HG02870 (cell line): Measurements from ENCODE around the gene RPRD1B.

ENCODE experiments used
- ATAC-seq: cut with Tn5 transposase; IDR thresholded peaks from one replicate; pipeline ENCODE4 v1.9.1; 2021; ENCODE audit warnings: mild to moderate bottlenecking, moderate library complexity; ENCODE audit not compliant: unreplicated experiment

RPRD1B gene

DNA sequence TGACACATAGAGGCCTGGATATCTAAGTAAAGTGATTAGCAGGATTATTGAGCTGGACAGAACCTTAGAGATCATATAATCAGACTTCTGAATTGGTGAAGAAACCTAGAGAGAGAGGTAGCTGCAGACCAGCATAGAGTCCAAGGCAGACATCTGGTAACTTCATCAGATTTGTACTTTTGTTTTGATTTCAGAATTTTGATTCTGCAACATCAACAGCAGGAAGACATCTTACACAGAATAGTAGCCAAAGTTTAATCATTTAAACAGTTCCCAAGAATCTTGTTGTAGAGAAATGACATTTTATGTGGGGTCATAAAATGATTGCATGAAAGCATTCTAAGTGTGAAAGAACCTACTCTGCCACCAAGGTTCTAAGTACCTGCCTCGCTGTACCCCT is 39.4 kb downstream of the RPRD1B start:
- no peak for ATAC-seq

DNA sequence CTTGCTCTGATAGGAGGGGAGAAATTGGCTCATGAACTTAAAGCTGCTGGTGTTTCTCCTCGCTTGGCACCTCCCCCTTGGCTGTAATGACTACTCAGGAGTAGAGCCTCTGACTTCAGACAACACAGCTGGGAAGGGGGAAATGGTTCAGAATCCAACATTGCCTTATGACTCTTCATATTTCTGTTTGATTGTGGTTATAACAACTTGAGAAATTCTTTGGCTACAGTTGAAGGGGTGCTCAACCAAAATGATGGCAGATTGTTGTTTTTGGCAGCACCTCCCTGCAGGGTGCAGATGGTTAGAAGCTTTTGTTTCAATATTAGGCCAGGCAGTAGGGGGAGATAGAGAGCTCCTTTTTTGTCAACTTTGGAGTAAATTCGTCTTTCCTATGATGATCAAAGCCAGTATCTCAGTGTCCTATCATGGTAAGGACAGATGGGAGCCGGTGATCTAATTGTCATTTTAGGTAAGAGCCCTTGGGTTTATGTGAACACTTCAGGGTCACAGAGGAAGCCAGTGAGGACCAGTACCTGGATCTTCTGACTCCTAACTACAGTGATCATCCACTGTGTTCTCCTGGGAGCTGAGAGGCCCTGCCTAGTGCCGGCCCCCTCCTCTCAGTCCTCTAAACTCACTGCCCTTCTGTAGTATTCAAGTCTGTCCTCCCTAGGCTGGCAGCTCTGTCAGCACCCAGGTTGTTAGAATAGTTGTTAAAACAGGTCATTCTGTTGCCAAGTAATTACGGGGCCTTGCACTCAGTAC is 39.9 kb downstream of the RPRD1B start:
- no peak for ATAC-seq

DNA sequence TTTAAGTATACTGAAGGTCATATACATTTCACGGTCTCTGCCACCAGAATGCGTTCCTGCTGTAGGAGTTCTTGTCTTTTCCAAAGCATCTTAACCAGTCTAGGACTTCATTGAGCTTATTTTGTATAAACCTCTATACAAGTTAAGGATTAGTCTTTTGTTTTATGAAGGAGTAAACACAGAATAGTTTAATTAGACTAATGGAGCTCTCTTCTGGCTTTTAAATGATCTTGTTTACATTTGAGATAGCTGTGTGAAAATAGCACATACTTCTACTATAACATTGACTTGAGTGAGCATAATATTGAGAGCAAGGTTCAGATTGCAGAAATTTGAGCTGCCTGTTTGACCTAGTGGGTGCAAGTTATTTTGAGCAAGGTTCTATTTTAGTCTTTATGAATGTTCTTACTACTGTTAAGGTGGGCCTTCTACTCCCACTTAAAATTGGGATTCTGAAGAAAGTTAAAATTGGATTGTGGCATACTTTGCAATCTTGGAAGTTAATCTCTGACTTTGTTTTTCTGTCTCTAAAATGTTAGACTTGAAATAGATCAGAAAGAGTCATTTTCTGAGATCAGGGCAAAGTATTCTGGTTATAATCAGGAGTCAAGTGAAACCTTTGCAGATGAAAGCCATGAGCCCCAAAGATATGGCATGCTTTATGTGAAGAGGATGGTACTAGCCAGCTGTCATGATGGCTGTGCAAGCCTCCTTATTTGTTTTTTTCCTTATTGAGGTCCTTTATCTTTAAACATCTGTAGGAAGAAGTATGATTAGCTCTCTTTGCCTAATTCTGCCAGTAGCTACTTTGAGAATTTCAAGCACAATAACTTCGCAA is 41.8 kb downstream of the RPRD1B start:
- ATAC-seq: no peak

DNA sequence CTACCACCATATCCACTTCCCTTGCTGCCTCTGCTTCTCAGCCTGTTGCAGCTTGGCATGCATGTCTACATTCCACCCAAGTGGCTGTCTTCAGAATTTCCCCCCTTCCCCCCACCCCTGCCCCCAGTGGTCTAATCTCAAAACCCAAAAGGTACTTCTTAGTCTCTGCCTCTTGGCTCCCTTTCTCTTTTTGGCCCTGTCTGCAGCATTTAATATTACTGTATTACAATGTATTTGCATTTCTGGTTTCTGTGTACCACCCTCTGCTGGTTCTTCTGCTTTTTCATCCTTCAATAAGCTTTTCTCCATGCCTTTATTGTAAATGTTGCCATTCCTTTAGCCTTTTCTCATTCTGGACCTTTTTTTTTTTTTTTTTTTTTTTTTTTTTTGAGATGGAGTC is 43.0 kb downstream of the RPRD1B start:
- ATAC-seq: no peak

DNA sequence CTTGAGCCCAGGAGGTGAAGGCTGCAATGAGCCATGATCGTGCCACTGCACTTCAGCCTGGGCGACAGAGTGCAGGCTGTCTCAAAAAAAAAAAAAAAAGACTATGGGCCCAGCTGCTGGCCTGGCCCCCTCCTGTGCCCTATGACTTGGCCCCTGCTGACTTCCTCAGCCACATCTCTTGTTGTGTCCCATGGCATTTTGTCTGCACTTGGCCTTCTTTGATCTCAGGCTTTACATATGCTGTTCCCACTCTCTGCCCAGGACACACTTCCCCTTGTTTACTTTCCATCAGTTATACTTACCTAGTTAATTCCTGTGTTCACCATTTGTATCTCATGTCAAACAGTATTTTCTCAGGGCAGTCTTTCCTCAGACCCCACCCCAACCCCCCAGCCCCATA is 44.5 kb downstream of the RPRD1B start:
- ATAC-seq: no peak

DNA sequence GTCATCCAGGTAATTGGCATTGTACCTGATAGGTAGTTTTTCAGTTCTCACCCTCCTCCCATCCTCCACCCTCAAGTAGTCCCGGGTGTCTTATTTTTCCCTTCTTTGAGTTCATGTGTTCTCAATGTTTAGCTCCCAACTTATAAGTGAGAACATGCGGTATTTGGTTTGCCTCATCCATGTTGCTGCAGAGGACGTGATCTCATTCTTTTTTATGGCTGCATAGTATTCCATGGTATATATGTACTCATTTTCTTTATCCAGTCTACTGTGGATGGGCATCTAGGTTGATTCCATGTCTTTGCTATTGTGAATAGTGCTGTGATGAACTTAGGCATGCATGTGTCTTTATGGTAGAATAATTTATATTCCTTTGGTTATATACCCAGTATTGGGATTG is 45.8 kb downstream of the RPRD1B start:
- no peak for ATAC-seq

DNA sequence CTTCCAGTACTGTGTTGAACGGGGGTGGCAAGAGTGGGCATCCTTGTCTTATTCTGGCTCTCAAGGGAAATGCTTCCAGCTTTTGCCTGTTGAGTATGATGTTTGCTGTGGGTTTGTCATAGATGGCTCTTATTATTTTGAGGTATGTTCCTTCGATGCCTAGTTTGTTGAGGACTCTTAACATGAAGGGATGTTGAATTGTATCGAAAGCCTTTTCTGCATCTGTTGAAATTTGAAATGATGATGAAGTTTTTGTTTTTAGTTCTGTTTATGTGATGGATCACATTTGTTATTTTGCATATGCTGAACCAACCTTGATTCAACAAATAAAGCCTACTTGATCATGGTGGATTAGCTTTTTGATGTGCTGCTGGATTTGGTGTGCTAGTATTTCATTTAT is 48.0 kb downstream of the RPRD1B start:
- ATAC-seq: no peak

DNA sequence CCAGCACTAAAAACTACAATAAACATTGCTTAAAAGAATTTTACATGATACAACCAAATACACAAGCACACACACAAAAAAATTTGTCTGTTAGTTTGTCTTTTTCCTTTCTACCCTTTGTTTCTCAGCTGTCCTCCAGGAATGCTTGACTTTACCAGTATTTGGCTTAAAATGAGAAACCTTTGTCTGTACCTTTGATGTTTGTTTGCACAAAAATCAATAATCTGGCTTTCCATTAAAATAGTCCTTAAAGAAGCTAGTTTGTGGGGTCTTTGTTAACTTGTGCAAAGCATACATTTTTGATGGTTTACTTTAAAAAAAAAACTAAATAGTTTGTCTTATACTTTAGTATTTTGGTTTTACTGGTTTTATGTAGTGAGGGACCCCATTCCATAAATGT is 49.3 kb downstream of the RPRD1B start:
- ATAC-seq: no peak

DNA sequence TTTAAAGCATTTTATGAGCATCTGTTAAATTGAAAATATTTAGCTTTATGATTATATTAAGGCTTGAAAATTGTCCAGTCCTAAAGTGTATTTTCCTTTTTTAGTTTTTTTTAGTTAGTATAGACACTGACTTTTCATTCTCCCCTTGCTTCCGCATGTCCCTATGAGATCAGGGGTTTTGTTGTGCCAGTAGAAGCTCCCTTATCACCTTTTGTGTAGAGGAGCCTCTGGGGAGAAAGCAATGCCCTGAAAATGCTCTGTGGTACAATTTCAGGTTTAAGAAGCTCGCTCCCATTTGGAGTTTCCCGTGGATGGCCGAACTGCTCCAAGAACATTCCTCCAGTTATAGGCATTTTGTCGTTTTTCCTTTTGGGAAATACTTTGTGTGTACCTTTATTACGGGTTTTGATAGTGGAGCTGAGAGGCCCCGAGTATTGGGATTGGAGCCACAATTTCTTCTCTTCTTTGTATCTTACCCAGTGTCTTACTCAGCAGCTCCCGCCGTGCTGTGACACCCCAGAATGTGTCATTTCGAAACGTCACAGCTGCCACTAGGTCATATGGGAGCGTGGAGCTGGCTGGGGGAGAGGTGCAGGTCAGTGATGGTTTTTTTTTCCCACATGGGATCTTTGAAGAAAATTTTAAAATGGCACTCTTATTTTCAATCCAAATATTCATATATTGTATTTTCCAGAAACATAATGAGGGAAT is 49.9 kb downstream of the RPRD1B start:
- no peak for ATAC-seq

DNA sequence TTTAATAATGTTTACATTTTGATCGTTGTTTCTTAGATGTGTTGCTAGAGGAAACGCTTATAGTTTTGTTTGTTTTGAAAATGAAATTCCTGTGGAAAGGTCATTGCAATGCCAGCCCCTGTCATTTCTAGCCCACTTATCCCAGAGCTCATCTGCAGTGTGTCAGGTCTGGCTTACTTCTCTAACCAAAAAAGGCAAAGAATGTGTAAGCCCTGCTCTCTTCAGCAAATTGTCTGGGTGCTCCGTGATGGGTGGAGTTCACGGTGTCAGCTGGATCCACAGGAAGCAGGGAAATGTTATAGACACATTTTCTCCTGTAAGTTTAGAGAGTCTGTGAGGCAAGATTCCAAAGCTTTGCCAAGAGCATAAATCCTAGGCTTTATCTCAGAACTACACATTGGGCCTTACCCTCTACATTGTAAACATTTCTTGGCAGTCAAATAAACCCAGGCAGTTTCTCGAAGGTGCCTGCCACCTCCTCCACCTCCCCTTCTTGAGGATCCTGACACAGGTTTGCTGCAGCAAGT is 50.9 kb downstream of the RPRD1B start:
- no peak for ATAC-seq

DNA sequence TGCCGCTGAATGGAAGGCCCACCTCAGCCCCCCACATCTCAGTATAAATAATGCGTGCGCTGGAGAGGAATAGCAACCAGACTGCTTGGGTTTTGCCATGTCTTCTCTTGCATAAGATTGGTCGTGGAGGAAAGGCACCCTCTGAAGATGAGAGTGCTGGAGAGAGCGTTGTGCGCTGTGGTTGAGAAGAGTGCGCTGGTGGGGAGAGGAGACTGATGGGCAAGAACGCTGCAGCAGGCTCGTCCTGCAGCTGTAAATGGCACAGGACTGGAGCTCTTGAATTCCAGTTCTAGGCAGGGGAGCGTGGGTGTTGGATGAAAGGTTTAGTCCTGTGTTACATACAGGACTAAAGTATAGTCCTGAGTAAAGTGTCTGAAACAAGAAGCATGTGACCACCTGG is 51.5 kb downstream of the RPRD1B start:
- ATAC-seq: no peak

DNA sequence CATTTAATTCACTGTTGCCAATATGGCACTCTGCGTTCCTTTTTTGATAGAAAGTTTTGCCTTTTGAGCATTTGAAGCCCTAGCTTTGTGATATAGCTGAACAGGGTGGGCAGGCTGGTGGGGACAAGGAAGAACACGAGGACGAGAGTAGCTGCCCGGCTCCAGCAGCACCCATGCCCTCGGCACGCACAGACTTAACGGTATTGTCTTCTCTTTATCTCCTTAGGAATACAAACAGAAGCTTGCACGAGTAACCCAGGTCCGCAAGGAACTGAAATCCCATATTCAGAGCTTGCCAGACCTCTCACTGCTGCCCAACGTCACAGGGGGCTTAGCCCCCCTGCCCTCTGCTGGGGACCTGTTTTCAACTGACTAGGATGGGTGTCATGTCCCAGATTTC is 56.0 kb downstream of the RPRD1B start:
- ATAC-seq: no peak

DNA sequence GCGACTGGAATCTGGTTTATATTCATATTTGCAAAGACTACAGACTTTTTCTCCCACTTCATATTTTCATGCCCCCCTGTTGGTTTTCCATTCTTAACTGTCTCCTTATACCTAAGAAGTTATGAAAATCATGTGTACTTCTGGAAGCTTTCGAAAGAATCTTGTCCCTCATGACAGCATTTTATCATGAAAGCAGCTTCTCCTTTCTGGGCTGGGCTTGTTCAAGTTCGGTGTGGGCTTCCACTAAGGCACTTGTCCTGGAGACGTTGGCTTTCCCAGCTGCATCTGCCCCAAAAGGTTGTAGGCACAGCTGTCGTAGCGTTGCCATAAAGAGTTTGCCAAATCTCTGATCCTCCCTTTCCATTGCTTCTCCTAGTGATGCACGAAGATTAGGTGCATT is 56.5 kb downstream of the RPRD1B start:
- ATAC-seq: no peak

DNA sequence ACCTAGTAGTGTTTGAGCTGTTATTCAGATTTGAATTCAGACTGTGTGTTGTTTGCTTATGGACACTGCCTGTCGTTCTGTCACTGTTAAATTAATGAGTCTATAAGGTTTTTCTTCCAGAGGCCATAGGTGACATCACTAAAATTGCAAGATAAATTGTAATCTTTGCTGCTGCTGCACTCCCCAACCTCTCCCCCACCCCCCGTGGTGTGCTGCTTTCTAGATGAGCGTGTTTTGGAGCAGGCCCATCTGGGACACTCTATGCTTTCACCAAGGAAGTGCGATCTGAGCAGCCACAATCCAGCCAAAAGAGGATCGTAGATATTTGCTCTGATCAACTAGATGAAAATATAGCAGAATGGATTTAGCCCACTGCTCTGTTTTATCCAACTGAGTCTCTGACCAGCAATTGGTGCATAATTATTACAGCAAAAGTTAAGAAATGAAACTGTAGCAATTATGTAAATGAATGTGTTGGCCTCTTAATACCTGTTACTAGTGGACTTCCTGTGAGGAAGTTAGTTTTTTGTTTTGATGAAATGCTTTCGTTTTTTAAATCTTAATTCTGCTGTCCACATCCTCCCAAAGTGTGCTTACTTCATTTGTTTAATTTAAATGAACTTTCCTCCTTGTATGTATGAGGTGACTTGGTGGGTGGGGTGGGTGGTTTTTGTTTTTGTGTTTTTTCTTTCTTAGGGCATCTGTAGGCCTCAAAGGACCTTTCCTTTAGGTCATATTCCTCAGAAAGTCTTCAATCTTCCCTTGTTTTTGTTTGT is 58.1 kb downstream of the RPRD1B start:
- no peak for ATAC-seq

DNA sequence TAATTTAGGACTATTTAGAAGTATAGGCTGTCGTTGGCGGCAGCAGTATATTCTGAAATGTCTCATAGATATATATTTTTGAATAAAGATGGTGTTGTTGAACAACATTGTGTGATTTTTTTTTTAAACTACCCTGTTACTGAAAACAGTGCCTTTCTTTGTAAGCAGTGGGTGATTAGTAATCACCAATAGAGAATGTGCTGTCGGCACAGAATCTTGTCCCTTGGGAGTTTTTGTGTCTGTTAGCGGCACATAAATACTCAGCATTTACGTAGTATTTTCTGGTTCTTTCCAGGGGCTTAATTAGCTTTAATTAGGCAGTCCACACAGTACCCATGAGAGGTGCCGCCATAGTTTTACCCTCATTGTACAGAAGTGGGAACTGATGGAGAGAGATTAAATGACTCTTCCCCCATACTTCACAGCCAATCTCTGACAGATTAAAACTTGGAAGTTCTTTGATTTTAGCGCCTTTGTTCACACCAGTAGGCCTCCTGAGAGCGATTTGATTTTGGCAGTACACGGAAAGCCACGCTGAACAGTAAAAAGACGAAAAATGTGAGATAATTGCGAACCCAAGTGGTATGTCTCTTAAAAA is 58.8 kb downstream of the RPRD1B start:
- ATAC-seq: no peak

DNA sequence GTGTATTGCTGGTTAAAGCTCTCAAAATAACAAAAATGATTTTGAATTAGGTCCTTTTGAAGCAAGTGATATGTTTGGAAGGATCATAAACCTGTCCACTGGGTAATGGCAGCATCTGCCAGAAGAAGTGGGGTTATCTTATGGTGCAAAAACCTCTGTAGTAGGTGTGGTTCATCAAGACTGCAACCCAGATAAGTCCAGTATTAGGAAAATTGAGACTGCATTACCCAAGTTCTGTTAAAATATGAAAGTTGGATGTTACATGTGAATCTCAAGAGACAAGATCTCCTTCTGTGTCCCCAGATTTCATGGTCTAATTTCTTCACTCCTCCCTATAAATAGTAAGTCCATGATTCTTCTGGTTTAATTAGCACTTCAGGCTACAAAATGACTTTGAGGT is 59.4 kb downstream of the RPRD1B start:
- no peak for ATAC-seq

DNA sequence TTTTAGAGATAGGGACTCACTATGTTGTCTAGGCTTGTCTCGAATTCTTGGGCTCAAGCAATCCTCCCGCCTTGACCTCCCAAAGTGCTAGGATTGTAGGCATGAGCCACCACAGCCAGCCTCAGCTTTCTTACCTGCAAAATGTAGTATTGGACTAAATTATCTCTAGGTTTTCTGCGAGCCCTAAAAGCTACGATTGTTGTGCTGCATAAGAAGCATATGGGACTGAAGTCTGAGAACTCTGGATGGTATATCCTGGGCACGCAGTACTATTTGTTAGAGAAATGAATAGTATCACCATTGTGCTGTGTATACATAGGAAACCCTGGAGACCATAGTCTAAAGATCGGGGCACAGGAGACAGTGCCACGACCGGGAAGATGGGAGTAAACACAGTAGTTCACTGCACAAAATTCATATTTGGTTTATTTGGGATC is 60.1 kb downstream of the RPRD1B start:
- no peak for ATAC-seq

DNA sequence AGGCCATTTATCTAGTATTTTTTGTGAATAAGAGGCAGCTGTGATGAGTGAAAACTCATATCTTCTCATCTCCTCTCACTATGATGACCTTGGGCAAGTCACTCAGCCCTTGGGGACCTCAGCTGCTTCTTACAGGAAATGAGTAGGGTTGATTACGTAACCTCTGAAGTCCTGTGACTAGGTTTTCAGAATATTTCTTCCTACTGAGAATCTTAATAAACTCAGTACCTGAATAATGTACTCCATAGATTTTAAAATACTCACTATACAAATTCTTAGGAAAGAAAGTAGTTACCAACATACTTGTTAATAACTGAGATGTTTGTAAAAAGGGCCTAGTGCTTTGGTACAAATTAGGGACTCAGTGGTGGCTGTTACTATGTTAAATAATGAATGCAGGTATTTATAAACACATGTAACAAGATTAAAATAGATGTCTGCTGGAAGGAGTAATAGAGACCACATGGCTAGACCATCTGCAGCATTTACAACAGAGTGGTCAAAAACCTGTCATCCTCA is 60.9 kb downstream of the RPRD1B start:
- peak; percentile 62 for ATAC-seq

DNA sequence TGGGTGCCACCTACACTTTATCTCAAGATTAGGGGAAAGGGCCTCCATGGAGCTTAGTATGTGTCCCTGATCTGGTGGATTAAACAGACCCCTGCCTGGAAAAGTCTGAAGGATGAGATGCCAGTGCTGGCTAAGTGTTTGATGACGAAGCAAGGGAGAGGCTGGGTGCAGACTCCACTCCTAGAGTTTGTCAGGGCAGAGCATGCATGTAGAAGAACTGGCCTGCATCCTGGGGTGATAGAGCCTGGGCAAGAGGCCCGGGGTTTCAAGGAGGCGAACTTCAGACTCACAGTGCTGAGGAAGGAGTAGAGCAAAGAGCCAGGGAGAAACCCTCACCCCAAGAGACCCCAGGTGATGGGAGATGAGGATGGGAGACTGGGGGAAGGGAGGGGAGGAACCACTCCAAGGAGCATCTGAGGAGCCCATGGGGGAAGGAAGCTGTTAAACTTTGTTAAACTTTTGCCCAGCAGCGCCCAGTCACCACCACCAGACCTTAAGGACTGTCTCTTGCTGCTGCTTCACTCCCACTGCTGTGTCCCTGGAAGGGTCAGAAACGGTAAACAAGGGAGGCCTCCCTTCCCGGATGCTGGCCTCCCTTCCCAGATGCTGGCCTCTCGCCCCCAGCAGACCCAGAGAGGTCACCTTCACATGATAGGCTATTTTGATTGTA is 61.6 kb downstream of the RPRD1B start:
- no peak for ATAC-seq

DNA sequence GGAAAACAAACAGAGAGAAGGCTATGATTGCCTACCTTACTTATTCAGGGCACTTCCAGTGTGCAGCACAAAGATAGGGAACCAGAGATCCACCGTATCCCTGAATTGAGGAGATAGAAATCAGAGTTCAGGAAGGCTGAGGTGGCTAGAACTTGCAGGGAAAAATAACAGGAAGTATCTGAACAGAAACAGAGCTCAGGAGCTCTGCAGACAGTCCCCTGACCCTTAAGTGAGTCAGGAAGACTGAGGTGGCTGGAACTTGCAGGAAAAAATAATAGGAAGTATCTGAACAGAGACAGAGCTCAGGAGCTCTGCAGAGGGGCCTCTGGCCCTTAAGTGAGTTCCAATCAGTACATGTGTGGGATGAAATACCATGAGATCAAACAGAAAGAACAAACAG is 65.4 kb downstream of the RPRD1B start:
- no peak for ATAC-seq
